Neuronal stem cell (in vitro differentiated cells): Measurements from ENCODE around the gene CEMIP.

Source experiments
- DNase-seq: peaks from one replicate; pipeline ENCODE4 v3.0.0-alpha.2; 2013; ENCODE audit warnings: low spot score
- H2AFZ ChIP-seq: one replicate; pipeline ENCODE4 v1.6.1; 2013; ENCODE audit warnings: mild to moderate bottlenecking, low read length, inconsistent platforms
- H2AK5ac ChIP-seq: 2 replicates; pipeline ENCODE4 v1.6.1; 2013; ENCODE audit warnings: low read depth, mild to moderate bottlenecking, inconsistent platforms, low read length, moderate library complexity, mixed read lengths
- H2BK120ac ChIP-seq: 2 replicates; pipeline ENCODE4 v1.6.1; 2013; ENCODE audit warnings: low read depth, mild to moderate bottlenecking, inconsistent platforms, low read length, moderate library complexity, mixed read lengths
- H2BK12ac ChIP-seq: one replicate; pipeline ENCODE4 v1.6.1; 2013; ENCODE audit warnings: low read length, inconsistent platforms
- H2BK15ac ChIP-seq: 2 replicates; pipeline ENCODE4 v1.6.1; 2013; ENCODE audit warnings: mild to moderate bottlenecking, low read length, inconsistent platforms, mixed read lengths
- H2BK5ac ChIP-seq: one replicate; pipeline ENCODE4 v1.6.1; 2013; ENCODE audit warnings: inconsistent platforms, mild to moderate bottlenecking, low read length, moderate library complexity
- H3K14ac ChIP-seq: one replicate; pipeline ENCODE4 v1.6.1; 2013; ENCODE audit warnings: low read length, inconsistent platforms
- H3K18ac ChIP-seq: 2 replicates; pipeline ENCODE4 v1.6.1; 2013; ENCODE audit warnings: low read length, inconsistent platforms
- H3K23ac ChIP-seq: 2 replicates; pipeline ENCODE4 v1.6.1; 2013; ENCODE audit warnings: low read depth, mild to moderate bottlenecking, mixed read lengths, low read length, inconsistent platforms; ENCODE audit not compliant: poor library complexity
- H3K27ac ChIP-seq: replicated peaks from 3 replicates; pipeline ENCODE4 v1.5.1; 2013; ENCODE audit warnings: low read length, inconsistent platforms
- H3K27me3 ChIP-seq, 3 experiments: 2 replicates each; pipeline ENCODE4 v1.6.1; 2013; ENCODE audit warnings: low read length in 3 of 3, mild to moderate bottlenecking in 2 of 3, inconsistent platforms in 1 of 3, low read depth in 1 of 3, mixed read lengths in 1 of 3, moderate library complexity in 1 of 3; ENCODE audit not compliant: control insufficient read depth in 3 of 3, insufficient read depth in 3 of 3
- H3K36me3 ChIP-seq, 2 donors: replicated peaks in 1 of 2; 2 replicates each; pipeline ENCODE4 v1.6.1; 2013; ENCODE audit warnings: low read length in 2 of 2; ENCODE audit not compliant: control insufficient read depth in 2 of 2, insufficient read depth in 2 of 2
- H3K4ac ChIP-seq: 2 replicates; pipeline ENCODE4 v1.6.1; 2013; ENCODE audit warnings: inconsistent platforms, mild to moderate bottlenecking, low read length, moderate library complexity
- H3K4me1 ChIP-seq, 2 donors: 1 replicate in 1 of 2; 2 replicates in 1 of 2; pipeline ENCODE4 v1.6.1; 2013; ENCODE audit warnings: low read length in 2 of 2, low read depth in 1 of 2; ENCODE audit not compliant: control insufficient read depth in 2 of 2, insufficient read depth in 1 of 2
- H3K4me2 ChIP-seq: one replicate; pipeline ENCODE4 v1.6.1; 2013; ENCODE audit warnings: mild to moderate bottlenecking, low read length, inconsistent platforms; ENCODE audit not compliant: insufficient read depth, poor library complexity, severe bottlenecking
- H3K4me3 ChIP-seq, 2 donors: 2 replicates each; pipeline ENCODE4 v1.5.1; 2013; ENCODE audit warnings: low read length in 2 of 2, mild to moderate bottlenecking in 2 of 2, inconsistent platforms in 1 of 2, moderate library complexity in 1 of 2
- H3K79me1 ChIP-seq: one replicate; pipeline ENCODE4 v1.6.1; 2013; ENCODE audit warnings: low read depth, mild to moderate bottlenecking, inconsistent platforms, low read length, moderate library complexity
- H3K9ac ChIP-seq: one replicate; pipeline ENCODE4 v1.6.1; 2013; ENCODE audit warnings: mild to moderate bottlenecking, low read depth, low read length, inconsistent platforms; ENCODE audit not compliant: poor library complexity
- H3K9me3 ChIP-seq, 2 donors: replicated peaks in 1 of 2; 2 replicates each; pipeline versions ENCODE3 to v1.6.1; 2013; ENCODE audit warnings: low read length in 2 of 2, mild to moderate bottlenecking in 2 of 2, inconsistent platforms in 1 of 2, low read depth in 1 of 2, mixed read lengths in 1 of 2, moderate library complexity in 1 of 2; ENCODE audit not compliant: control insufficient read depth in 2 of 2, insufficient read depth in 1 of 2
- H4K8ac ChIP-seq: one replicate; pipeline ENCODE4 v1.6.1; 2013; ENCODE audit warnings: low read depth, mild to moderate bottlenecking, inconsistent platforms, low read length, moderate library complexity
- H4K91ac ChIP-seq: one replicate; pipeline ENCODE4 v1.6.1; 2013; ENCODE audit warnings: low read length, low read depth, mild to moderate bottlenecking, inconsistent platforms; ENCODE audit not compliant: poor library complexity
- whole genome bisulfite sequencing, 2 donors: extraction: QIAGEN DNeasy Blood & Tissue Kit; methylation state at CpG; one replicate each; pipeline ENCODE4 v1.1.7; 2013; ENCODE audit warnings: missing lambda C conversion rate in 2 of 2, mixed read lengths in 1 of 2; ENCODE audit not compliant: insufficient read length in 2 of 2, insufficient replicate concordance in 1 of 2; ENCODE audit errors: extremely low coverage in 2 of 2; 5-methylcytosine and 5-hydroxymethylcytosine counted together

CEMIP gene

GRCh38 chr15:80895091-80895490 lies 115.9 kb downstream of the CEMIP start:
- no peak overlapping the region for H2BK12ac ChIP-seq
- H3K14ac ChIP-seq: no peak overlapping the region
- H3K9ac ChIP-seq: no peak overlapping the region
- no peak overlapping the region for H2BK5ac ChIP-seq
- no peak overlapping the region for H3K23ac ChIP-seq
- H4K8ac ChIP-seq: no peak overlapping the region
- no peak overlapping the region for H3K4me2 ChIP-seq
- H3K4me1 ChIP-seq: no peaks in the 10 kb centered on the region
- H3K79me1 ChIP-seq: no peaks in the 10 kb centered on the region
- no peak for DNase-seq
- H2BK120ac ChIP-seq: no peak overlapping the region
- no peaks in the 10 kb centered on the region for H3K27me3 ChIP-seq
- no peak overlapping the region for H2AFZ ChIP-seq
- H2AK5ac ChIP-seq: no peak overlapping the region
- H3K27ac ChIP-seq: no peak overlapping the region
- H4K91ac ChIP-seq: no peak overlapping the region
- WGBS, 2 donors: no CpG with 5 or more reads among the region's 7 CpGs
- H3K9me3 ChIP-seq: peaks cover 0 to 2% of the 10 kb centered on the region in 2 donors
- no peaks in the 10 kb centered on the region for H3K36me3 ChIP-seq
- H2BK15ac ChIP-seq: no peak overlapping the region
- no peak overlapping the region for H3K4me3 ChIP-seq
- no peak overlapping the region for H3K4ac ChIP-seq
- H3K18ac ChIP-seq: no peak overlapping the region

GRCh38 chr15:80895965-80896364 lies 116.8 kb downstream of the CEMIP start:
- Histone ChIP-seq H3K27ac (no peak overlapping the region), H4K8ac (no peak overlapping the region), H3K9me3 (peaks cover 0 to 2% of the 10 kb centered on the region in 2 donors), H3K79me1 (no peaks in the 10 kb centered on the region), H3K36me3 (no peaks in the 10 kb centered on the region), H2BK120ac (no peak overlapping the region), H3K4me1 (no peaks in the 10 kb centered on the region), H3K14ac (no peak overlapping the region), H3K27me3 (no peaks in the 10 kb centered on the region), H2BK12ac (no peak overlapping the region), H4K91ac (no peak overlapping the region), H3K18ac (no peak overlapping the region), H3K23ac (no peak overlapping the region), H3K9ac (no peak overlapping the region), H2AFZ (no peak overlapping the region), H3K4me3 (no peak overlapping the region), H2BK5ac (no peak overlapping the region), H3K4ac (no peak overlapping the region), H2AK5ac (no peak overlapping the region), H3K4me2 (no peak overlapping the region), H2BK15ac (no peak overlapping the region)
- WGBS, 2 donors: no CpG with 5 or more reads among the region's 2 CpGs
- DNase-seq: no peak

GRCh38 chr15:80898040-80898439 lies 118.9 kb downstream of the CEMIP start:
- H2BK5ac ChIP-seq: no peak overlapping the region
- H3K27ac ChIP-seq: no peak overlapping the region
- H2AK5ac ChIP-seq: no peak overlapping the region
- H3K9me3 ChIP-seq: peaks cover 0 to 2% of the 10 kb centered on the region in 2 donors
- H3K4ac ChIP-seq: no peak overlapping the region
- no peak overlapping the region for H4K91ac ChIP-seq
- H3K27me3 ChIP-seq: no peaks in the 10 kb centered on the region
- no peak overlapping the region for H3K18ac ChIP-seq
- no peaks in the 10 kb centered on the region for H3K79me1 ChIP-seq
- H3K9ac ChIP-seq: no peak overlapping the region
- H2BK15ac ChIP-seq: no peak overlapping the region
- H3K14ac ChIP-seq: no peak overlapping the region
- H2BK120ac ChIP-seq: no peak overlapping the region
- no CpG with 5 or more reads among the region's 2 CpGs for WGBS, 2 donors
- H3K4me3 ChIP-seq: no peak overlapping the region
- H3K36me3 ChIP-seq: no peaks in the 10 kb centered on the region
- no peak overlapping the region for H2BK12ac ChIP-seq
- DNase-seq: no peak
- no peaks in the 10 kb centered on the region for H3K4me1 ChIP-seq
- H4K8ac ChIP-seq: no peak overlapping the region
- H2AFZ ChIP-seq: no peak overlapping the region
- no peak overlapping the region for H3K23ac ChIP-seq
- no peak overlapping the region for H3K4me2 ChIP-seq

GRCh38 chr15:80902298-80902801 lies 123.2 kb downstream of the CEMIP start:
- DNase-seq: no peak
- H3K4me3 ChIP-seq: no peak overlapping the region
- no peaks in the 10 kb centered on the region for H3K9me3 ChIP-seq
- H3K9ac ChIP-seq: no peak overlapping the region
- H2BK5ac ChIP-seq: no peak overlapping the region
- H2AK5ac ChIP-seq: no peak overlapping the region
- H3K18ac ChIP-seq: no peak overlapping the region
- H3K23ac ChIP-seq: no peak overlapping the region
- WGBS, 2 donors: no CpG with 5 or more reads among the region's 10 CpGs
- H3K4me1 ChIP-seq: peaks cover 0 to 4% of the 10 kb centered on the region in 2 donors
- no peak overlapping the region for H4K8ac ChIP-seq
- H3K27ac ChIP-seq: no peak overlapping the region
- no peak overlapping the region for H3K14ac ChIP-seq
- no peak overlapping the region for H3K4me2 ChIP-seq
- no peak overlapping the region for H2BK15ac ChIP-seq
- no peak overlapping the region for H2BK120ac ChIP-seq
- H3K27me3 ChIP-seq: no peaks in the 10 kb centered on the region
- H2AFZ ChIP-seq: no peak overlapping the region
- H4K91ac ChIP-seq: no peak overlapping the region
- H3K79me1 ChIP-seq: no peaks in the 10 kb centered on the region
- no peak overlapping the region for H2BK12ac ChIP-seq
- no peak overlapping the region for H3K4ac ChIP-seq
- H3K36me3 ChIP-seq: no peaks in the 10 kb centered on the region
